Fibroblast of peridontal ligament (primary cell): Measurements from ENCODE around the gene SHROOM3.

Source experiments
- DNase-seq: peaks from one replicate; pipeline ENCODE4 v3.0.0-alpha.2; 2010; ENCODE audit errors: extremely low read depth

The SHROOM3 gene

GRCh38 chr4:76540486-76540885, 105.5 kb downstream of the SHROOM3 start:
- peak; percentile 47 for DNase-seq

- DNase-seq = no peak
Measured at GRCh38 chr4:76543378-76543777, 108.3 kb downstream of the SHROOM3 start.

DNA sequence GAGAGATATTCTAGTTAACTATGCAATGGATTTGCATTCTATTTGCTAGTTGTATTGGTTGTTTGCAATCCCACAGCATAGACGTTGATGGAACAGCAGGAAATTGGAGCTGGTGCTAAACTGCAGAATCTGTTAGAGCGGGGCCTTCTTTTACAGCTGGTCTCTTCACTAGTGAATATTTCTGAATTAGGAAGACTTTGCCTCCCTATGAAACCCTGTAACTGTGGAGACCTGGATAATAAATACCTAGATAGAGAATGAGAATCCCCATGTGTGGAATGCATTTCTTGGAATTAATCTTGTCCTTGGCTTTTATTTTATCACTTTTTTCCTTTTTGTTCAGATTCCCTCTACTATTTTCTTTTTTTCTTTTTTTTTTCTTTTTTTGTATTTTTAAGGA, 109.7 kb downstream of the SHROOM3 start:
- DNase-seq = no peak

DNA sequence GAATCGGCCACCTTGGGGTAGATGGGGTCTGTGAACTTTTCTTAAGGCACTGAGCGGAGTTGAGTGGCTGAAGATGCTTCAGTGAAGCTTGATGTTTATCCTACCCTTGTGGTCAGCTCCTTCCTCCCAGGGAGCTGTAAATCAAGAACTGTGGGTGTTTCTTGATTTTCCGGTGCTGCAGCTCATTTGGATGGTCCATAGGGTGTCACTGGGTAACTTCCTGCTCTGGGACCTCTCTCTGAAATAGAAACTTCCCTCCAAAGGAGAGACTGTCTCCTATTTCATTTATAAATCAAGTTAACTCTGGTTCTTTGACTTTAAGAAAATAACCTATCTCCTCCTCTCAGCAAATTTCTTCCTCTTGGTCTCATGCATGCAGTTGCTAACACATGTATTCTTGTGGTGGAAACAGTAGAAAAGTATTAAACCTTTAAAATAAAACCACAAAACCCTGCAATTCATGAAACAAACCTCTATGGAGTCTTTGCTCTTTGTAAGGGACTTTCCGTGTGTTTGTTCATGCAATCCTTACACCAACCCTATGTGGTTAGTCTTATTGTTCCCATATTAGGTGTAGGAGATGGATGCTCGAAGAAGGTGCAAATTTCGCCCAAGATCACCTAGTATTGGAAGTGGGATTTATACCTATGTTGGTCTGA, 110.3 kb downstream of the SHROOM3 start:
- DNase-seq = peak; percentile 62

DNA sequence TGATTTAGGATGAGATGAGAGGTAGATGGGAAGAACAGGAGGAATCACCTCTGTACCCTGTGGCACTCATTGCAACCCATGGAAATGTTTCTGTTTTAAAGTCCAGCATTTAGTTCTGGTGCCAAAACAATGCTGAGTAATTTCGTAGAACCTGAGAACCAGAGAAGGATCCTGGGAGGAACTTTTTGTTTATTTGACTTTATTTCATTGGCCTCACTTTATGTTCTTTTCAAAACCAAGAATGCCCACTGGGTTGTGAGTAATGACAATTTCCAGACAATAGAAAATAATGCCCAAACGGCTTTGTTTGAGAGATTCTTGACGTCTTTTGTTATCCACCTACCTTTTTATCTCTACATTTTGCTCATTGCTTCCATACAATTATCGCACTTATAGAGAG, 111.3 kb downstream of the SHROOM3 start:
- peak; percentile 67 for DNase-seq

- DNase-seq = peak; percentile 88
Measured at GRCh38 chr4:76546759-76547742, 112.0 kb downstream of the SHROOM3 start.

GRCh38 chr4:76548704-76549103, 113.7 kb downstream of the SHROOM3 start:
- no peak for DNase-seq

- no peak for DNase-seq
Measured at GRCh38 chr4:76549765-76550164, 114.7 kb downstream of the SHROOM3 start.

GRCh38 chr4:76550966-76551780, 116.1 kb downstream of the SHROOM3 start:
- no peak for DNase-seq

DNA sequence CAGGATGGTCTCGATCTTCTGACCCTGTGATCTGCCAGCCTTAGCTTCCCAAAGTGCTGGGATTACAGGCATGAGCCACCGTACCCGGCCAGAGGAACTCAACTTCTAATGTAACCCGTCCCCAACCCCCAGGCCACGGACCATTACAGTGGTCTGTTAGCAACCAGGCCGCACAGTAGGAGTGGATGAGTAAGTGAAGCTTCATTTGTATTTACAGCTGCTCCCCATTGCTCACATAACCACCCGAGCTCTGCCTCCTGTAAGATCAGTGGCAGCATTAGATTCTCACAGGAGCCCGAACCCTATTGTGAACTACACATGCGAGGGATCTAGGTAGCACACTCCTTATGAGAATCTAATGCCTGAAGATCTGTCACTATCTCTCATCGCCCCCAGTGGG, 119.6 kb downstream of the SHROOM3 start:
- no peak for DNase-seq

DNA sequence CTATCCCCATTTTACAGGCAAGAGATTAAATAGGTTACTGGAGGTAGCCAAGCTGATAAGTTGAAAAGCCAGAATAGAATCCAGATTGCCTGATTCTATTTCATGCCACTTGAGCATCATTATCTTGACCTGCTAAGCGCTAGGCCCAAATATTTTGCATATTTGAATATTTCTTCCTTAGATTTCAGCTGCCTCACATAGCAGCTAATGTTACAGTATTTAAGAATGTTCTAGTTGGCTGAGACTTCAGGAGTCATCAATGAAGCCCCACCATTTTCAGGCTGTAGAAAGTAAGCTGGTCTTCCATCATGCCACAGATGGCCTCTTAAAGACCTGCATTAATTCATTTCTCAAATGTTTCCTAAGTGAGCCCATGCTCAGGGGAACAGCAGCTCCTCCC, 121.4 kb downstream of the SHROOM3 start:
- no peak for DNase-seq

GRCh38 chr4:76558396-76559235, 123.6 kb downstream of the SHROOM3 start:
- DNase-seq = peak; percentile 34

DNA sequence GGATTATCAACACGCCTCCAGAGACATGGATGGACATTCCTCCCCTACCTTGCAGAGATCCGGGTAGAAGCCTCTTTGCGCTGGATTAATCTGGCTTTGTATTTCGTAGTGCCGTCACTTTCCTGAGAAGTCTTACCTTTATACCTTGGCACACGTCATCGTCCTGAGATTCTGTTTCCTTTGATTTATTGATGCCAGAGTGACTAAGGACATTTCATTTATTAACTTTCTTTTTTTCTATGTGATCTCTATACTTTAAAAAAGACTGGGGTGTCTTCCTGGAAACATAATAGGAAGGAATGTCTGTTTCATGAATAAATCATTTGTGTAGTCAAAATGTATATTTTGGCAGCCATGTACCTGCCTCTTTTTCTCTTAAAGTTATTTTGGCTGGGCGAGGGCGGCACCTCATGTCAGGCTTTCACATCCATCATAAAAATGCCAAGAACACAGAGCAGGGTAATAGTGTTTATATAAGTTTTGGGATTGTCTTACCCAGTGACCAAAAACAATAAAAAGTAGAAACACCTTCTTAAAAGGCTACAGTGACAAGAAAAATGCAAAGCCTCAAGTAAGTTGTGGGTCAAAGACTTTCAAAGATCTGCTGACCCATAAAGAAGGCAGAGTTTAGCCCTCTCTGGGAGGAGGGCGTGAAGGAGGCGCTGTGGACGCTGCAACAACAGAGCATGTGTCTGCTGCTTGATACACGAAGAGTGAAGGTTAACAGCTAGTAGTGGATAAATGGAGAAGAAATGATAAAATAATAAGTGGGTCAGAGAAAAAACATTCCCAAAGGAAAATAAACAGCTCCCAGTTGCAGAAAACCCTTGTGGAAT, 124.4 kb downstream of the SHROOM3 start:
- DNase-seq = no peak

DNA sequence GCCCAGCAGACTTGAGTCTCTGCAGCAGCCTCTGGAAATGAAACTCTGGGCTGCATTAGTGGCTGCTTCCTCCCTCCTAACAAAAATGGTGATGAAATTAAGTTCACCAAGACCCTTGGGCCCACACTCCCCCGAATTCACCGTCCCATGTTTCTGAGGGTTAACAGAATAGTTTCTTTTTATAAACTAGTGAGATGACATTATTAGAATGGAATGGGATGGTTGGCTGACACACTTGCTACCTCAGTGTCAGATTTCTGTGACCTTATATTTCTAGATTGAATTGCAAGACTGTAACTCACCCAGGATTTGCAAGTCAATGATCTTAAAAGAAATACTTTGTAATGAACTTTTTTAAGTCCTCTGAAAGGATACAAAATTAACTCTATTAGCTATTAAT, 127.1 kb downstream of the SHROOM3 start:
- DNase-seq = peak; percentile 76

GRCh38 chr4:76562836-76563453, 127.9 kb downstream of the SHROOM3 start:
- peak; percentile 61 for DNase-seq

DNA sequence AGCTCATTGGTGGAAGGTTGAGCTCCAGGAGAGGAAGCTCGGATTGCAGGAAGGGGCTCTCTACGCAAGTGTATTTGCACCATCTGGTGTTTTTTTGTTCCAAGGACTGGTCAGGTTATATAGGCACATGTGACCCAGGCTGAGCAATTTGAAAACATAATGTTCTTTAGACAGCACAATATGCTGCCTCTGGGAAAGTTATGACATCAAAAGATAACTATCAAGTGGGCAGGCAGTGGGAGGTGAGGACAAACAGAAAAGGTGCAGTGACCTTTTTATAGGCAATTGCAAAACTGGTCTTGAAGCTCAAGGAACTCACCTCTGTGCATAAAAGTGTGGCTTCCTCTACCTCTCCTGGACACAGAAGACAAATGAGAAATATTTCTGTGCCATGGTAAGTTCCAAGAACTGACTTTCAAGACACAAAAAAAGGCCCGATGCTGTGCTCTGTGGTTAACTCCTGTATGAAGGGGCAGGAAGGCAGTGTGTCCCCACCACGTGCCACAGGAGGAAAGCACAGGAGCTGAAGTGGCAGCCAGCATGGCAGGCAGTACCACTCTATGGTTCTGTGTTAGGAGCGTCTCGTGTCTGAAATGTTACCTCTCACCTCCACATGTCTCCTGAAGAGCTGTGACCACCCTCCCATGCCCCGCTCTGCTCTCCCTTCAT, 128.6 kb downstream of the SHROOM3 start:
- DNase-seq = no peak

DNA sequence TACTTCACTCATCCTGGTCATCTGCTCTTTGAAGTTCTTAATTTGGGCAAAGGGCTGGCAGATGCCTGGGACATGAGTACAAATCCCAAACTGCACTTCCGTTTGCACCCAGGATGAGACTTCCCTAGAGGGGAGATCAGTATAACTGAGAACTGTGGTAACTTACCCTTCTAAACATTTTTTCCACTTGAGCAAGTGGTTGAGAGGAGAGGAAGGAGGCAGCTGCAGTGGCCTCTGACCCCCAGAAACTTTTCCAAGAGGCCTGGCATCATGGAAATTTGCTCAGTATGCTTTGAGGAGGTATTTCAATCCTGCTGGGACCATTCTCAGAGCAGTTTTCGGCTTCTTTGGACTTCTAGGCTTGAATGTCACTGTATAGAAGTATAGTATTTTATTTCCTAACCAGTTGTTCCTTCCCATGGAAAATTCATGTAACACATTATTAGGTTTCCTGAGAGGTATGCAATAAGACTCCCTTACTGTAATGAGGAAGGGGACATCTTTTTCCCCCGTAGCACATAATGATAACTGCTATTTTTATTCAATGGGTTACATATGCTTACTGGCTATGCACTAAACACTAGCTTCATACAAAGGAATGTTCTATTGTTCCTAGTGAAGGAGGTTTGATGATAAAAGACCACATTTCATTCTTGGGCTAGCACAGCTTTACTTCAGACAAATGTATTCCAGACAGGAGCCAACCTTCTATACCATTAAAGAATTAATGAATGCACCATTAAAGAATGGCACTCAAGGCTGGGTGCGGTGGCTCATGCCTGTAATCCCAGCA, 129.3 kb downstream of the SHROOM3 start:
- DNase-seq = peak; percentile 72

DNA sequence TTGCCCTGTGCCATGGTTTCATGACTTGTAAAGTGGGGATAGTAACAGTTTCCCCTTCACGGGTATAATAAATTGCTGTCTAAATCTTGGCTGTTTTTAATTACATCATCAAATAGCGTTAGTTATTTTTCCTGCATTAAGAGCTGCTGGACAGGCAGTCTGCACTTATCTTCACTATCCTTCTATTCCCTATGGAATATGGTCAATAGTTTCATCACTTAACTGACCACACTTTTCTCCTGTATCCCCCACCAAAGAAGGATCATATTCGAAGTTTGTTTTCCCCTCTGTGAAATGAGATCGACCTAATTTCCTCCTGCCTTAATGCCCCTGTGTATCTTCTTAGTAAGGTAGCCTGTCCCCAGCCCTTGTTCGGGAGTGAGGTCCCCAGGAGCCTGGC, 133.2 kb downstream of the SHROOM3 start:
- DNase-seq = no peak
